ENCODE data around the gene SEMG1.

GRCh38 chr20:45253261-45253660 lies 46.4 kb downstream of the SEMG1 start:
- TF ChIP-seq, protein P1, sequence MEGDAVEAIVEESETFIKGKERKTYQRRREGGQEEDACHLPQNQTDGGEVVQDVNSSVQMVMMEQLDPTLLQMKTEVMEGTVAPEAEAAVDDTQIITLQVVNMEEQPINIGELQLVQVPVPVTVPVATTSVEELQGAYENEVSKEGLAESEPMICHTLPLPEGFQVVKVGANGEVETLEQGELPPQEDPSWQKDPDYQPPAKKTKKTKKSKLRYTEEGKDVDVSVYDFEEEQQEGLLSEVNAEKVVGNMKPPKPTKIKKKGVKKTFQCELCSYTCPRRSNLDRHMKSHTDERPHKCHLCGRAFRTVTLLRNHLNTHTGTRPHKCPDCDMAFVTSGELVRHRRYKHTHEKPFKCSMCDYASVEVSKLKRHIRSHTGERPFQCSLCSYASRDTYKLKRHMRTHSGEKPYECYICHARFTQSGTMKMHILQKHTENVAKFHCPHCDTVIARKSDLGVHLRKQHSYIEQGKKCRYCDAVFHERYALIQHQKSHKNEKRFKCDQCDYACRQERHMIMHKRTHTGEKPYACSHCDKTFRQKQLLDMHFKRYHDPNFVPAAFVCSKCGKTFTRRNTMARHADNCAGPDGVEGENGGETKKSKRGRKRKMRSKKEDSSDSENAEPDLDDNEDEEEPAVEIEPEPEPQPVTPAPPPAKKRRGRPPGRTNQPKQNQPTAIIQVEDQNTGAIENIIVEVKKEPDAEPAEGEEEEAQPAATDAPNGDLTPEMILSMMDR (conservative IDR thresholded peaks at IDR 0.05 in 1 of 2, IDR thresholded peaks at IDR 0.05 in 1 of 2; ENCODE audit: extremely low read depth in 1 of 2, insufficient read depth in 1 of 2, low read depth in 1 of 2, low read length in 2 of 2), result no peak
- no peak for TF ChIP-seq EZH2 (IDR thresholded peaks at IDR 0.05; ENCODE audit: borderline replicate concordance, low read length)
